B cell (primary cell): Measurements from ENCODE around the gene GRK3. TPM values are rescaled to one million over a fixed set of nuclear protein-coding genes. Genes with fewer than 3 reads are reported as not detected.
A peak's percentile ranks its signal among the peaks of the same experiment; 100 is the strongest.
"Not testable (repeated sequence)": the region's sequence is repeated elsewhere in the genome, so short reads cannot be mapped to it uniquely, and the experiment has no call there.

Experiments used
- ATAC-seq: fragments of 200-7000 bp; cut with Tn5 transposase; one replicate; pipeline ENCODE4 v1.10.0; 2021; ENCODE audit warnings: low read depth, mild to moderate bottlenecking, moderate number of reproducible peaks, moderate library complexity
- CTCF ChIA-PET: fragments of 350-600 bp; sonication (Branson Sonifier 250); formaldehyde crosslinking; loops from one replicate; lab custom pipeline; 2021; ENCODE audit warnings: antibody characterized with exemption, inconsistent platforms; lab: Charles Lee
- POLR2A ChIA-PET: fragments of 350-600 bp; sonication (Branson Sonifier 250); formaldehyde crosslinking; loops from one replicate; lab custom pipeline; 2021; ENCODE audit warnings: antibody characterized with exemption; lab: Charles Lee
- DNase-seq: peaks from one replicate; pipeline ENCODE4 v3.0.0; 2013
- H2AFZ ChIP-seq: 2 replicates; pipeline ENCODE4 v1.6.1; 2012; ENCODE audit warnings: mild to moderate bottlenecking, low read depth, low read length; ENCODE audit not compliant: insufficient read depth, poor library complexity, severe bottlenecking
- H3K27ac ChIP-seq, 2 donors: 1 replicate in 1 of 2; 2 replicates in 1 of 2; pipeline ENCODE4 v1.5.1; 2012 to 2013; ENCODE audit warnings: low read length in 2 of 2, mild to moderate bottlenecking in 2 of 2, moderate library complexity in 1 of 2
- H3K27me3 ChIP-seq, 4 experiments: fragments of 200-600 bp in 1 of 4; sonication (generic) in 1 of 4; replicated peaks in 1 of 4; 1 replicate in 2 of 4; 2 replicates in 2 of 4; pipeline versions ENCODE4 v1.6.1 to v1.7.0; 2013 to 2016; ENCODE audit warnings: low read length in 3 of 4, mild to moderate bottlenecking in 2 of 4, mixed read lengths in 1 of 4, moderate library complexity in 1 of 4; ENCODE audit not compliant: insufficient read depth in 4 of 4, control insufficient read depth in 3 of 4; ENCODE audit errors: control extremely low read depth in 1 of 4
- H3K36me3 ChIP-seq, 2 experiments: replicated peaks in 1 of 2; 1 replicate in 1 of 2; 2 replicates in 1 of 2; pipeline versions ENCODE4 v1.6.1 to v1.7.1; 2013; ENCODE audit warnings: low read length in 1 of 2; ENCODE audit not compliant: insufficient read depth in 2 of 2, control insufficient read depth in 1 of 2; ENCODE audit errors: control extremely low read depth in 1 of 2, extremely low read depth in 1 of 2
- H3K4me1 ChIP-seq, 2 donors: fragments of 200-600 bp in 1 of 2; sonication (generic) in 1 of 2; 1 replicate in 1 of 2; 2 replicates in 1 of 2; pipeline versions ENCODE4 v1.5.1 to v1.6.1; 2013 to 2017; ENCODE audit warnings: low read length in 2 of 2; ENCODE audit not compliant: control insufficient read depth in 2 of 2, insufficient read depth in 2 of 2
- H3K4me2 ChIP-seq: replicated peaks from 2 replicates; pipeline ENCODE3; 2012; ENCODE audit warnings: mild to moderate bottlenecking, low read depth, low read length; ENCODE audit not compliant: poor library complexity, severe bottlenecking
- H3K4me3 ChIP-seq, 5 experiments: fragments of 200-600 bp in 1 of 5; sonication (generic) in 1 of 5; 1 replicate in 3 of 5; 2 replicates in 2 of 5; pipeline versions ENCODE4 v1.5.1 to v1.7.0; 2011 to 2016; ENCODE audit warnings: low read length in 4 of 5, mild to moderate bottlenecking in 4 of 5, low read depth in 2 of 5, control low read depth in 1 of 5, moderate library complexity in 1 of 5; ENCODE audit not compliant: insufficient read depth in 1 of 5; ENCODE audit errors: control extremely low read depth in 1 of 5, extremely low read depth in 1 of 5
- H3K79me2 ChIP-seq: fragments of 200-600 bp; sonication (generic); one replicate; pipeline ENCODE4 v1.6.0; 2016; ENCODE audit warnings: low read length; ENCODE audit not compliant: control insufficient read depth, insufficient read depth
- H3K9ac ChIP-seq: fragments of 200-600 bp; sonication (generic); 2 replicates; pipeline ENCODE4 v1.6.1; 2017; ENCODE audit warnings: mild to moderate bottlenecking, low read length, moderate library complexity
- H3K9me3 ChIP-seq, 3 donors: one replicate each; pipeline versions ENCODE4 v1.6.1 to v1.7.1; 2013; ENCODE audit warnings: low read length in 2 of 3; ENCODE audit not compliant: control insufficient read depth in 2 of 3, insufficient read depth in 1 of 3; ENCODE audit errors: control extremely low read depth in 1 of 3
- H4K20me1 ChIP-seq: 2 replicates; pipeline ENCODE4 v1.6.0; 2012; ENCODE audit warnings: mild to moderate bottlenecking, low read length; ENCODE audit not compliant: insufficient read depth, control insufficient read depth, poor library complexity, severe bottlenecking
- H3K27ac Mint-ChIP-seq: one replicate; pipeline ENCODE4 v1.8.0; 2021; ENCODE audit warnings: mixed read lengths
- H3K27me3 Mint-ChIP-seq: one replicate; pipeline ENCODE4 v1.8.0; 2021; ENCODE audit warnings: mixed read lengths
- H3K4me1 Mint-ChIP-seq: one replicate; pipeline ENCODE4 v1.8.0; 2021; ENCODE audit warnings: mixed read lengths
- H3K4me3 Mint-ChIP-seq: one replicate; pipeline ENCODE4 v1.8.0; 2021; ENCODE audit warnings: mixed read lengths
- H3K9me3 Mint-ChIP-seq: one replicate; pipeline ENCODE4 v1.8.0; 2022; ENCODE audit warnings: mixed read lengths; ENCODE audit not compliant: insufficient read depth
- EZH2 ChIP-seq: IDR thresholded peaks from 2 replicates; pipeline ENCODE4 v1.6.1; 2012; ENCODE audit warnings: borderline replicate concordance, low read depth, mild to moderate bottlenecking, moderate library complexity, low read length; ENCODE audit not compliant: insufficient read depth, poor library complexity, severe bottlenecking
- WGBS: methylation state at CpG from one replicate; pipeline ENCODE4 v1.1.5; 2013; ENCODE audit warnings: missing lambda C conversion rate; ENCODE audit not compliant: insufficient coverage; 5-methylcytosine and 5-hydroxymethylcytosine counted together
- intact Hi-C: fragments of 100-400 bp; cut with micrococcal nuclease; formaldehyde crosslinking; loops from one replicate; pipeline ENCODE4 v1.10.0; 2022
- polyA plus RNA-seq: library from polyadenylated mRNA; depleted of rRNA; stranded (reverse); fragments of >200 nt; gene quantifications from 2 replicates; pipeline ENCODE4 v1.2.3, GENCODE V29; 2012
- total RNA-seq, 2 donors: library from RNA; stranded (reverse); fragments of 120-200 nt in 1 of 2; gene quantifications; 1 replicate in 1 of 2; 2 replicates in 1 of 2; pipeline versions ENCODE4 v1.2.3 to v1.2.4, GENCODE V29; 2013 to 2022
- TF ChIP-seq, protein P1 (sequence below): fragments of 200-600 bp; IDR thresholded peaks from one replicate; pipeline ENCODE4 v1.8.0; 2022; ENCODE audit warnings: antibody characterized with exemption, mild to moderate bottlenecking

The GRK3 gene
- total and polyA plus RNA-seq, 2 donors (not counting 1 experiment from before 2014, with no cell fraction given): 17.6 to 61.0 TPM

- CTCF ChIA-PET: no interaction called here
- TF ChIP-seq EZH2: no peak
- H3K9ac ChIP-seq: no peak overlapping the region
- H3K79me2 ChIP-seq: peaks cover 80% of the 10 kb centered on the region
- no CpG with 5 or more reads among the region's 2 CpGs for WGBS
- no peak overlapping the region for H3K4me2 ChIP-seq
- intact Hi-C loops: loop anchor here (5.0 kb wide), 2 partner anchors 35 to 40 kb away; no protein-coding TSS in a partner anchor
- DNase-seq (no peak), ATAC-seq (no peak)
- H3K27ac Mint-ChIP-seq: no peak overlapping the region
- peaks cover 0 to 1% of the 10 kb centered on the region in 2 experiments for H3K36me3 ChIP-seq
- no peak overlapping the region for H3K27ac ChIP-seq
- H3K4me1 ChIP-seq: peaks cover 11 to 29% of the 10 kb centered on the region in 2 donors
- H3K4me3 Mint-ChIP-seq: no peak overlapping the region
- no peak overlapping the region for H2AFZ ChIP-seq
- H3K9me3 Mint-ChIP-seq: no peaks in the 10 kb centered on the region
- H3K9me3 ChIP-seq: no peaks in the 10 kb centered on the region
- H3K27me3 ChIP-seq: no peaks in the 10 kb centered on the region
- POLR2A ChIA-PET: no interaction called here
- H3K4me3 ChIP-seq: no peak overlapping the region
- no peaks in the 10 kb centered on the region for H3K27me3 Mint-ChIP-seq
- peaks cover 62% of the 10 kb centered on the region for H4K20me1 ChIP-seq
- H3K4me1 Mint-ChIP-seq: peaks cover 65% of the 10 kb centered on the region
Observed at GRCh38 chr22:25602445-25602844, 38.0 kb downstream of the GRK3 start.

DNA sequence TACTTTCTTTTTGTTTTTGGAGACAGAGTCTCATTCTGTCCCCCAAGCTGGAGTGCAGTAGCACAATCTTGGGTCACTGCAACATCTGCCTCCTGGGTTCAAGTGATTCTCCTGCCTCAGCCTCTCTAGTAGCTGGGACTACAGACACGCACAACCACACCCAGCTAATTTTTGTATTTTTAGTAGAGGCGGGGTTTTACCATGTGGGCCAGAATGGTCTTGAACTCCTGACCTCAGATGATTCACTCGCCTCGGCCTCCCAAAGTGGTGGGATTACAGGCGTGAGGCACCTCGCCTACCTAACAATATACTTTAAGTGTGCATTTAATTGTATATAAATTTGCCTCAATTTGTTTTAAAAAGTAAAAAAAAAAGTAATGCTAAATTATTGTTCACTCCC, 38.4 kb downstream of the GRK3 start:
- H3K27ac ChIP-seq: peak overlapping the region in 1 of 2 donors; percentile 30
- H3K36me3 ChIP-seq: peaks cover 0 to 1% of the 10 kb centered on the region in 2 experiments
- H3K9me3 Mint-ChIP-seq: no peaks in the 10 kb centered on the region
- no peak overlapping the region for H3K4me3 Mint-ChIP-seq
- WGBS: no CpG with 5 or more reads among the region's 6 CpGs
- peaks cover 11 to 25% of the 10 kb centered on the region in 2 donors for H3K4me1 ChIP-seq
- peaks cover 57% of the 10 kb centered on the region for H4K20me1 ChIP-seq
- no peaks in the 10 kb centered on the region for H3K9me3 ChIP-seq
- H3K27ac Mint-ChIP-seq: no peak overlapping the region
- H3K27me3 Mint-ChIP-seq: no peaks in the 10 kb centered on the region
- peaks cover 78% of the 10 kb centered on the region for H3K79me2 ChIP-seq
- TF ChIP-seq, protein P1, sequence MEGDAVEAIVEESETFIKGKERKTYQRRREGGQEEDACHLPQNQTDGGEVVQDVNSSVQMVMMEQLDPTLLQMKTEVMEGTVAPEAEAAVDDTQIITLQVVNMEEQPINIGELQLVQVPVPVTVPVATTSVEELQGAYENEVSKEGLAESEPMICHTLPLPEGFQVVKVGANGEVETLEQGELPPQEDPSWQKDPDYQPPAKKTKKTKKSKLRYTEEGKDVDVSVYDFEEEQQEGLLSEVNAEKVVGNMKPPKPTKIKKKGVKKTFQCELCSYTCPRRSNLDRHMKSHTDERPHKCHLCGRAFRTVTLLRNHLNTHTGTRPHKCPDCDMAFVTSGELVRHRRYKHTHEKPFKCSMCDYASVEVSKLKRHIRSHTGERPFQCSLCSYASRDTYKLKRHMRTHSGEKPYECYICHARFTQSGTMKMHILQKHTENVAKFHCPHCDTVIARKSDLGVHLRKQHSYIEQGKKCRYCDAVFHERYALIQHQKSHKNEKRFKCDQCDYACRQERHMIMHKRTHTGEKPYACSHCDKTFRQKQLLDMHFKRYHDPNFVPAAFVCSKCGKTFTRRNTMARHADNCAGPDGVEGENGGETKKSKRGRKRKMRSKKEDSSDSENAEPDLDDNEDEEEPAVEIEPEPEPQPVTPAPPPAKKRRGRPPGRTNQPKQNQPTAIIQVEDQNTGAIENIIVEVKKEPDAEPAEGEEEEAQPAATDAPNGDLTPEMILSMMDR: no peak
- TF ChIP-seq EZH2: no peak
- peaks cover 60% of the 10 kb centered on the region for H3K4me1 Mint-ChIP-seq
- H3K9ac ChIP-seq: no peak overlapping the region
- H2AFZ ChIP-seq: no peak overlapping the region
- ChIA-PET POLR2A (no interaction called here), CTCF (interaction anchor here (2.2 kb wide), 1 partner anchor 59 kb away, joined by 11 read pairs; no protein-coding TSS in a partner anchor)
- ATAC-seq: no peak
- H3K27me3 ChIP-seq: no peaks in the 10 kb centered on the region
- no peak overlapping the region for H3K4me3 ChIP-seq
- DNase-seq: no peak
- intact Hi-C loops: loop anchor here (5.0 kb wide), 2 partner anchors 36 to 39 kb away; no protein-coding TSS in a partner anchor
- H3K4me2 ChIP-seq: no peak overlapping the region

- H3K9me3 ChIP-seq, H3K9ac ChIP-seq, H3K36me3 ChIP-seq, POLR2A ChIA-PET, H3K4me3 ChIP-seq, H3K27me3 Mint-ChIP-seq, H3K27ac ChIP-seq, H3K9me3 Mint-ChIP-seq, H3K27me3 ChIP-seq, H2AFZ ChIP-seq, ATAC-seq, intact Hi-C loops, H3K4me2 ChIP-seq, DNase-seq: not testable (repeated sequence)
- CTCF ChIA-PET: interaction anchor here (2.2 kb wide), 1 partner anchor 61 kb away, joined by 11 read pairs; no protein-coding TSS in a partner anchor
- H3K4me1 ChIP-seq: peaks cover 4 to 16% of the 10 kb centered on the region in 2 donors
- H3K27ac Mint-ChIP-seq: peak overlapping the region; percentile 62
- peaks cover 47% of the 10 kb centered on the region for H4K20me1 ChIP-seq
- H3K4me1 Mint-ChIP-seq: peaks cover 45% of the 10 kb centered on the region
- 96% methylated on average over 2 of the region's 3 CpGs for WGBS
- peaks cover 77% of the 10 kb centered on the region for H3K79me2 ChIP-seq
- peak overlapping the region; percentile 7 for H3K4me3 Mint-ChIP-seq
Observed at GRCh38 chr22:25605146-25605545, 40.7 kb downstream of the GRK3 start.
